GM18517 (cell line): Measurements from ENCODE around the gene AKTIP.
"Not testable (repeated sequence)": the region's sequence is repeated elsewhere in the genome, so short reads cannot be mapped to it uniquely, and the experiment has no call there.

Source experiments
- ATAC-seq: cut with Tn5 transposase; IDR thresholded peaks from one replicate; pipeline ENCODE4 v1.9.1; 2021; ENCODE audit warnings: mild to moderate bottlenecking, moderate library complexity; ENCODE audit not compliant: unreplicated experiment

Gene AKTIP

DNA sequence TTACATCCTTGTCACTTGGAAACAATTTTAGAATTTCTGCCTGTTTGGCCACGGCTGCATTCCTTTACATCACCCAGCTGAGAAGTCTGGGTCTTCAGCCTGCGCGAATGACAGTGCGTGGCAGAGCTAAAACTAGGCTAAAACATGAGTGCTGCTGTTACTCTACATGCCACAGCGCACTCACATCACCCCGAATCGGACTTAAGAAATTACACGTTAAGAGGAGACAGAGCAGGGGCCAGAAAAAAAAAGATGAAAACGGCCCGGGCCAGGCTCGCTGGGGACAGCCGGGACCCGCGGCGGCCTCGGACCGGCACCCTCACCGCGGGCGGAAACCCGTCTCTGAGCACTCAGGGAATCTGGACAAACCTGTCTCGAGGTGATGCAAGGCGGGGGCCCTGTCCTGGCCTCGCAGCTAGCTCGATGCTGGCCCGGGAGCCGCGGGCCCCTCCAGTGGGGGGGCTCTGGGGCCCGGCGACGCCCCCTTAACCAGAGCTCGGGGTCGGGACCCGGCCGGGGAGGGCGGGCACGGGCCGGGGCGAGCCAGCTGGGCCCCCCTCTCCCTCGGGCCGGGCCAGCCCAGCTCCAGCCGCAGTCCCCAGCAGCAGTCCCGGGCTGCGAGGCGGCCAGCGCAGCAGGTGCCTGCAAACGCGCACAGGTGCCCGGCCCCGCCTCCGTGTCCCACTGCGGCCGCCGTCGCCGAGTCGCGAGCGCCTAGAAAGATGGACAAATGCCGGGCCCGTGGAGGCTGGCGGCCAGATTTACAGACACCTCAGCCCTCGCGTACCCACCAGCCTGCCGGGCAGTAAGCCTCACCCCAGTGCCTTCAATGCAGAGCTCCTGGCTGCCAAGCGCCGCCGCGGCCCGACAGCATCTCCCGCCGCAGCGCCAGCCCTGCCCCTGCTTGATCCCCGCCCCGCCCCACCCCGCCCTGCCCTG lies at the start of gene AKTIP:
AKTIP (minus strand) TSS at position 879 of the 939 bp plus-strand sequence. CDS start 2,950 bp downstream, outside the sequence.
- peak; percentile 22 for ATAC-seq

DNA sequence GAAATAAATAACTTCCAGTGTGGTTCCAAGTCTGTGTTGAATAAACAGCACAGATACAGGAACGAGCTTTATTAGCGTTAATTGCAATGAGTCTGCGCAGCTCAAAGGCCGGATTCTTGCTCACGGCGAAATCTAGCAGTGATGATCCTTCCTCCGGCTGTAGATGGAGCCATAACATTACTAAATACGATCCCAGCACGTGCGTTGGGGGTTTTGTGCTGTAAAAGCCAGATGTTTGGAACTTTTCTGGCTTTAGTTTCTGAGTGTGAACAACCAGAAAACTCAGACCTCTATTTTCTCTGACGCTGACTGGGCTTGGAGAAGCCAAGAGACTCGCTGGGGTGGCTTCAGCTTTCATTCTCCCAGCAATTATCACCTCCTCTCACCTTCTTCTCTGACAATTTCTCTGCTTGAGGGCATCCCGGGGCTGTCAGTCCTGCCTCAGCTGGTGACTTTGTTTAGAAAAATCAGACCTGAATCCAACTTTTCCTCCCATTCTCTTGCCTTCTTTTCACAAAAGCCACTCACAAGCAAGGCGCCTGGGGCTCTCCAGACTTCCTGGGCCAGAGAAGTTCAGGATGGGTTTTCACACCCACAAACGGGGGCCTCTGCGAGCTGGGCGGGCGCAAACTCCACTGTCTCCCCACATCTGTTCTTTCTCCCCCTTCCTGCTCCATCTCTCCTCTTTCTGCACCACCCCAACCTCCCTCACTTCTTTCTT lies 47.1 kb upstream of the AKTIP start:
- ATAC-seq, result peak; percentile 71

DNA sequence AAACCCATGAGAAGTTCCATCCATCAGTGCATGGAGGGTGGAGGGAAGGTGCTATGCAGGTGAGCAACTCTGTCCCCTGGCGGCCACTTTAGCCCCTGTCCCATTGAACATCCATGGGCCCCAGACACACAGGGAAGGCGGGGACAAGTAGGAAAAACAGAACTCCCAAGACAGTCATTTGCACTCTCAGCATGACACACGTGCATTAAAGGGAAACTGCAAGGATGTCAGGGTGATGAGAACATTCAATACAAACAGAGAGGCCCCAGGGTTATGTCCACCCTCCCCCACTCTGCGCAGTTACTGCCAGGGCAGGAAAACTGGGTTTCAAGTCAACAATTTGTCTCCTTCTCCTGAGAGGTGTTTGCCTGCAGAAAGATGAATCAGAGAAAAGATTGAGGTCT lies 44.0 kb upstream of the AKTIP start:
- ATAC-seq, result no peak

DNA sequence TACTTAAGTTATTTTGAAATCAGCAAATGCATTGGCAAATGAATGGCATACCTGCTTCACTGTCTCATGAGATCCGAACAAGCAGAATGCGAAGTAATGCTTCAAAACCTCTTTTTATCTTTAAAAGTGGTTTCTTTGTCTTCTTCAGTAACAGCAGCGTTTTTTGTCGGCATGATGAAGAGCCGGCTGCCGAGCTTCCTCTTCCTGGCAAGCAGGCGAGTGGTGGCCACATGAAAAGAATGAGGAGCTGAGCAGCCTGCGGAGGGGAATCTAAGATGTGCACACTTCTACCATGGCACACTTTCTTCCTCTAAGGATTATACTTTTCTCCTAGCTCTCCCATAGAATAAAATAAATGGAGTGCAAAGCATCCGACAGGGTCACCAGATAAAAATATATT lies 42.4 kb upstream of the AKTIP start:
- ATAC-seq, result no peak

DNA sequence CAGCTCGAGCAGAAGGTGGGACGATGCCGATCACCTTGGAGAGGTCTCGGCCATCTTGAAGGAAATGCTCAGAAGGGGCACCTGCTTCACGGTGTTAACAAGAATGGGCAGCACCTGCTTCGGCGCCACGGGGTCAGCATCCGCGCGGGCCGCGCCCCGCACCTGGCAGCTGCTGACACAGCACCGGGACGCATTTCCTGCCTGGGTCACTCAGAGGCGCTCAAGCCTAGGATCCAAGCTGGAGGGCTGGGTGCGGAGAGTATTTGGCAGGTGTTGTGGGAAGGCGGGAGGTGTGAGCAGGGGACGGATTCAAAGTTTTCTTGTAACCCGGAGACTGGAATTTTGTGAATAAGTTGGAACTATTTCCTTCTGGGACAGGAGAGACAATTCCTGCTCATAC lies 39.3 kb upstream of the AKTIP start:
- no peak for ATAC-seq

DNA sequence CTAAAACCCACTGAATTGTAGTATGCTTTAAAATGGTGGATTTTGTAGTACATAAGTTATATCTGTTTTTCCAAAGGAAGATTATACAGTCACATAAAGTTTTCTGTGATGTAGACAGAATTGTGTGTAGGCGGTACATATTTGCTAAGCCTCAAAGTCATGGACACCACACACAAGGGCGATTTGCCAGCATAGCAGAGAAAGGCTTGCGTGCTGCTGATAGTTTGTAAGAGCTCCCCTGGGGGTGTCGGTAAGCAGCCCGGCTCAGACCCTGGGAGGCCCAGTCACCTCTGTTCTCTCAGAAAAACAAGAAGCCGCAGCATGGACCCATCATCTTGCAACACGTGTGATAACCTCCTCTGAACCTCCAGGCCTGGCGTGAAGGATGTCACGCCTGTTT lies 38.3 kb upstream of the AKTIP start:
- ATAC-seq, result no peak

DNA sequence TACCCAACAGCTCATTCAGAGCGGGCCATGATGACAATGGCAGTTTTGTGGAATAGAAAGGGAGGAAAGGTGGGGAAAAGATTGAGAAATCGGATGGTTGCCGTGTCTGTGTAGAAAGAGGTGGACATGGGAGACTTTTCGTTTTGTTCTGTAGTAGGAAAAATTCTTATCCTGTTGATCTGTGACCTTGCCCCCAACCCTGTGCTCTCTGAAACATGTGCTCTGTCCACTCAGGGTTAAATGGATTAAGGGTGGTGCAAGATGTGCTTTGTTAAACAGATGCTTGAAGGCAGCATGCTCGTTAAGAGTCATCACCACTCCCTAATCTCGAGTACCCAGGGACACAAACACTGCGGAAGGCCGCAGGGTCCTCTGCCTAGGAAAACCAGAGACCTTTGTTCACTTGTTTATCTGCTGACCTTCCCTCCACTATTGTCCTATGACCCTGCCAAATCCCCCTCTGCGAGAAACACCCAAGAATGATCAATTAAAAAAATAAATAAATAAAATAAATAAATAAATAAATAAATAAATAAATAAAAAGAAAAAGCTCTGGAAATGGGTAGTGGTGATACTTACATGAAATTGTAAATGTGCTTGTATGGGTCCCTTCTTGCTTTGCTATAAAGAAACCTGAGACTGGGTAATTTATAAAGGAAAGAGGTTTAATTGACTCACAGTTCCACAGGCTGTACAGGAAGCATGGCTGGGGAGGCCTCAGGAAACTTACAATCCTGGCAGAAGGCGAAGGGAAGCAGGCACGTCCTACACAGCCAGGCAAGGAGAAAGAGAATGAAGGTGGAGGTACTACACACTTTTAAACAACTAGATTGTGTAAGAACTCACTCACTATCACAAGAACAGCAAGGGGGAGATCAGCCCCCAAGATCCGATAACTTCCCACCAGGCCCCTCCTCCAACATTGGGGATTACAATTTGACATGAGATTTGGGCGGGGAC lies 37.0 kb upstream of the AKTIP start:
- not testable (repeated sequence) for ATAC-seq

DNA sequence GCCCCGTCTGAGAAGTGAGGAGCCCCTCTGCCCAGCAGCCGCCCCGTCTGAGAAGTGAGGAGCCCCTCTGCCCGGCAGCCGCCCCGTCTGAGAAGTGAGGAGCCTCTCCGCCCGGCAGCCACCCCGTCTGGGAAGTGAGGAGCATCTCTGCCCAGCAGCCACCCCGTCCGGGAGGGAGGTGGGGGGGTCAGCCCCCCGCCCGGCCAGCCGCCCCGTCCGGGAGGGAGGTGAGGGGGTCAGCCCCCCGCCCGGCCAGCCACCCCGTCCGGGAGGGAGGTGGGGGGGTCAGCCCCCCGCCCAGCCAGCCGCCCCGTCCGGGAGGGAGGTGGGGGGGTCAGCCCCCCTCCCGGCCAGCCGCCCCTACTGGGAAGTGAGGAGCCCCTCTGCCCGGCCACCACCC lies 36.3 kb upstream of the AKTIP start:
- not testable (repeated sequence) for ATAC-seq

DNA sequence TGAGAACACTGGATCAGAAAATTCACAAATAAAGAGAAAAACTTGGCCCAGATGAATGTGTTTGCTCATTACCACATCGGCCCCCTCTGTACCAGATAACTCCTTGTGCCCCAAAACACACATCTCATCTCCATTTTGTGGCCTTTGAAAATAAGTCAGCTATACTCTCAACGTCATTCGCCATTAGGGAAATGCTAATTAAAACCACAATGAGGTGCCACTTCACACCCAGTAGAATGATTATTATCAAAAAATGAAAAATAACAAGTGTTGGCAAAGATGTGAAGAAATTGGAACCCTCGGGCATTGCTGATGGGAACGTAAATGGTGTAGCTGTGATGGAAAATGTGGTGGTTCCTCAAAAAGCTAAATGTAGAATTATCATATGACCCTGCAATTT lies 34.6 kb upstream of the AKTIP start:
- no peak for ATAC-seq

DNA sequence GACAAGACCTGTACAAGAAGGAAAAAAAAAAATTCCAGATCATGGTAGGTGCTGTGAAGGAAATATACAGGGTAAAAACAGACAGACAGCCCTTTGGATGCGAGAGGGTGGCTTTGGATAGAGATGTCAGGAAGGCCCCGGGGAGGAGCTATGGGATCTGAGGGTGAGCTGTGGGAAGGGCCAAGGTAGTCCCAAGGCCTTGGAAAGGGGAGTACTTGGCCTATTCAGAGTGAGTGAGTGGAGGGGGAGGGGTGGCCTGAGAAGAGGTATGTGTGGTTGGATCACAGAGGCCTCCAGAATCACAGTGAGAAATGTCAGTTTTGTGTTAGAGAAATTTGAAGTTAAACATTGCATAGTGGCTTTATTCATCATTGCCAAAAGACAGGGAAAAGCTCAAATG lies 31.2 kb upstream of the AKTIP start:
- ATAC-seq, result no peak

DNA sequence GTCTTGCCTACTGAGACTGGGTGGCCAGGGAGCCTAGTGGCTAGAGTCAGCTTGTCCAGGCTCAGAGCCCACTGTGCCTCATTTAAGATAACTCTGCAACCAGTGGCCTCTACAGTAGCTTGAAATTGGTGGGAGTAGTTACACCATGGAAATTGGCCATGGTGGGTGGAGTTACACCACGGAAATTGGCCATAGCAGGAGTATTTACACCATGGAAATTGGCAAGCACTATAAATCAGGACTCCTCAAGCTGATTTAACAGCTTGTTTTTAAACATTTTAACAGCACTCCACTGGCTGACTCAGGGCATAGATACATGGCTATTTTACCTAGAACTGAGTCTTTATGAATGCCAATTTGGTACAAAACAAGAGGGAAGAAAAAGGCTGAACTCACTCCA lies 27.7 kb upstream of the AKTIP start:
- no peak for ATAC-seq

DNA sequence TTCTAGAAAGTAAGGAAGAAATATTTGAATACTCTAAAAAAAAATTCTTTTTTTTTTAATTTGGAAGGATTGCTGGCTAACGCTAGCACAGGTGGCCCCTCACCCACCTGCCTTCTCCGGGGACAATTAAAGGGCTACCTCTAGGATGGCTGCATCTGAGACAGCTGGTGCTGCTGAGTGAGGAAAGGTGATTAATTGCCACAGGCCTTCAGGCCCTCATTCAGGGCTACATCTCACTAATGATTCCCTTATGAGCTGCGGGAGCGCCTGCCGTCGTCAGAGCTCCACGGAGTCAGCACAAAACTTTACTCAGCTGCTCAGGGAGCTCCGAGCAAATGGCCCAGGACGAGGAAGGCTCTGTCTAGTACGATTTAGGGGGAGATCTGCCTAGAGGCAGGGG lies 27.0 kb upstream of the AKTIP start:
- no peak for ATAC-seq

DNA sequence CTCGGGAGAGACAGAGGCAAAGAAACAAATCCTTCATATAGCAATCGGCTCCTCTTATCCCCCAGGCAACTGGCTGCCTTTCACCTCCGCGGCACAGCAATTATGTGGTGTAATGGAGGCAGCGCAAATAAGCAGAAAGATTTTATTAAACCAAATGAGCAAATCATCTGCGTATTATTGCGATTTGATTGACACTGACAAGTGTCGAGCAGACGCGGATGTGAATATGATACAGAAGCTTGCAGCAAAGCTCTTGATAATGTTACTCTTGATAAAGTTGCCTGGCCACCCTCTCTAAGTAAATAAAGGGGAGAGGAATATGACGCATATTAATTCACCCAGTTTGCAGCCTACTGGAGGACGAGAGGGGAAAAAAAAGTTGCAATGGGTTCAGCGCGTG lies 26.5 kb upstream of the AKTIP start:
- ATAC-seq, result no peak

DNA sequence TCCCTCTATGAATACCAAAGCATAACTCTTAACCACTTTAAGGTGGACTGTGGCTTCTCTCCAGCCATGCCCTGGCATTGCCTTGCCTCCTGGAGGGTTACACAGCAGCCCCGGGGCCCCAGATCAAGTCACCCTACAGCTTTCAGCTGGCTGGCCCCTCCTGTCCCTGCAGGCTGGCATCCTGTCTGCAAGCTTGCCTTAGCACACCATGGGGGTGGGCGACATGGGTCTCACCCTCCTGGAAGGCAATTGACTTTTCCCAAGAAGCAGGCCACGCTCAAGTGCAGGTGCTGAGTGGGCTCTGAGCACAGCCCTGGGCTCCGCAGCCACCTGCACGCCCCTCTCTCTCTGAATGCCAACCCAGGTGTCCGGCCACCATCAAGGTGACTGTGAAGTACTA lies 25.8 kb upstream of the AKTIP start:
- no peak for ATAC-seq

DNA sequence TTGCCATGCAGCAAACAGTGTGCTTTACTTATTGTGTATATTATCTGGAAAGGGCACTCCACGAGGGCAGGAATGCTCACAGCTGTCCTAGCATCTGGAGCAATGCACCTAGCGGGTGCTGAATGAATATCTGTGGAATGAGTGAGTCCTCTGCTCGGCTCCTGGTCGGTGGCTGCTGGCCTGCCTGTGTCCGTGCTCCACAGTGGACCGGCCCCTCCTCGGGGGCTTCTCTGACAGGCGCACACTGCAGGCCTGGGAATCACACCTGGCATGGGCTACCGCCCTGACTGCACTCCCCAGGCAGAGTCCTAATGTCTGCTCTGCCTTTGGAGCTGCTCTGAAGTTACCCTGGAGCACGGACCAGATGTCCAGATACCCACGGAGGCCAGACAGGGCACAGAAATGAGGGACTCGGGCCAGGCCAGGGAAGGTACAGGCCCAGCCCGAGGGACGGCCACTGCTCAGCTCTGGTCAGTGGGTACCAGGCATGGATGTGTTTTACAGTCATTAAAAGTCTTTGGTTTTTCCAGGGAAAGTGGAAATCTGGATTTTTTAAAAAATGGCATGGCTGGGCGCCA lies 21.1 kb upstream of the AKTIP start:
- no peak for ATAC-seq

DNA sequence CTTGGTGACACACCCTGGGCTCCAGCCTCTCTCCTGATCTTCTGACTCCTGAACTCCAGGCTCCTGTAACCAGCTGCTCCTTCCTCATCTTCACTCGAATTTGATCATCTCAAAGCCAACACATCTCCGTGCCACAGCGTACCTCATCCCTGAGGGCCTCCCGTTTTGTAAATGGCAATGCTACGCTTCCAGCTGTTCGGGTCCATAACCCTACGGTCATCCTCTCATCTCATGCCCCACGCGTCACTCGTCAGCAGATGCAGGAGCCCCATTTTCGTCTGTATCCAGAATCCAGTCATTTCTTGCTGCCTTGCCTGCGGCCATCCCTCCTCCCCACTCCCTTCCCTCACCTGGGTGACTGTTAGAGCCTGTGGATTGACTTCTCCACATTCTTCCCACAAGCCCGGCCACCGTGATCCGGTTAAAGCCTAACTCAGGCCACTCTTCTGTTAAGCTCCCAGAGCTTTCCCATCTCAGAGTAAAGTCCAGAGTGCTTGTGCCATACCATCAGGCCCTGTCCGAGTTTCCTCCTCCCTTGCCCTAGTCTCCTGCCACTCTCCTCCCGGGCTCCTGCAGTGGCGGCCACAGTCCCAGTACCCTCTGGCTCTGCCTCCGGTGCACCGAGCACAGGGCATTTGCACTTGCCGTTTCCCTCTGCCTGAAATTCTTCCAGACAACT lies 20.3 kb upstream of the AKTIP start:
- ATAC-seq, result no peak

DNA sequence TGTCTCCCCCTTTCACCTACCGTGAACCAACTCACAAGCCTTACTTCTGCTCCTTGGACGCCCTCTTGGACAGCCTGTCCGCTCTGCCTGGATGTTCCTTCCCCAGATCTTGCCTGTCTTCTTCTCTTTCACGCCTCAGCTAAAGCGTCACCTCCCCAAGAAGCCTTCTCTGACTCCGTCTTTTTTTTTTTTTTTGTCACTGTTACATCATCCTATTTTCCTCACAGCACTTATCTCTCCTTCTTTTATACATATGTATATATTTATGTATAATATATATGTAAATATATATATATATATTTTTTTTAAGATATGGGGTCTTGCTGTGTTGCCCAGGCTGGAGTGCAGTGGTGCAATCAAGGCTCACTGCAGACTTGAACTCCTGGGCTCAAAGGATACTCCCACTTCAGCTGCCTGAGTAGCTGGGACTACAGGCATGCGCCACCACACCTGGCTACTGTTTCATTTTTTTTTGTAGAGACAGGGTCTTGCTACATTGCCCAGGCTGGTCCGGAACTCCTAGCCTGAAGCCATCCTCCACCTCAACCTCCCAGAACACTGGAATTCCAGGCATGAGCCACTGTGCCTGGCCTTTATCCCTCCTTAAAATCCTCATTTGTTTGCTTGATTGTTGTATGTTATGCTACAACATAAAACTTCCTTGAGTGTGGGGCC lies 16.5 kb upstream of the AKTIP start:
- ATAC-seq, result no peak

DNA sequence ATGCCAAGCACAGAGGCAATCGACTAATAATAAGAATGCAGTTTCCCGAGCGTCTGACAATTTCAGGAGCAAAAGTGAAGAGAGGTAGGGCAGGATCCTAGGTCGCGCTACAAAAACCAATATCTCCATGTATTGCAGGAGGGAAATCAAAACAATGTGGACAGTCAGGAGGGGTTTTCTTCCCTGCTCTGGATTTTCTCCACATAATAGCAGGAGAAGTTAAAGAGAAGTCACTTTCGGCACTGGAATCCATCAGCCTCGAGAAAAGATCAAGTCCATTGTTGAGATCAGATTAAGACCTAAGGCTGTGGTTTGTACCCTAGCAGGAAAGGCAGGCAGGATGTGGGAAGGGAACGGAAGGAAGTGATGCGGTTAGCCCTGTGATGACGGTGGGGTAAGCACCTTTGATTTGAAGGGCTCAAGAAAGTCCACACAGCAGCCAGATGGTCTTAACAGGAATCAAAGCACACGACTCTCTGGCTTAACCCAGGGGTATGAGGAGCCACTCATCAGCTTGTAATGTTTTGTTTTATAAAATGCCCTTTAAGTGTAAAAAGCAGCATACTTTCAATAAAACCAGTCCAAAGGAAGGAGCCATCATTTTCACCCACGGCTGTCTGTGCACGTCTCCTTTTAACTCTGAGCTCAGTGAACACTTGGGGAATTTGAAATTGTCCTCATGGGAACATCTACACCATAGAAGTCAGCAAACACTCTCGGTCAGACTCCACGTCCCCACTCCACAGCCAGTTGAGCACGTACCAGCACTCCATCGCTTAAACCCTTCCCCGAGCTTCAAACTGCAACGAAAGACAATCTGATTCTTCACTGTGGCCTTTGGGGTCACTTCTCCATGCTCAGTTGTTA lies 15.8 kb upstream of the AKTIP start:
- ATAC-seq, result peak; percentile 96

DNA sequence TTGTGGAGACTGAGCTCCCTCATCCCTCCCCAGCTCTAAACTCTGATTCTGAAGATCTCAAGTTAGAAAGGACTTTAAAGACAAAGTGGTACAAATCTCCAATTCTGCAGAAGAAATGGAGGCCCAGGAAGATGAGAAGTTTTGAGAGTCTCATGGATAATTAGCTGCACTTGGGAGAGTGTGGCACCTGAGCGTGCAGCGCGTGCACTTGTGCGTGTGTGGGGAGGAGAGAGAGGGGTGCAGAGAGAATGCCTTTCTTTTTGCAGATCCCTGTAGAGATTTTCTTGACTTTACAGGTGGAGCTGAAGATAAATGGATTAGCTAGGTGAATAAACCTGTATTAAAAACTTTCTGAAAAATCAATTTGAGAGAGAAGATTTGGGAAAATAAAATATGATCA lies 14.8 kb upstream of the AKTIP start:
- ATAC-seq, result no peak
